ENCODE measurements around the gene VPS9D1.
"Not testable (repeated sequence)": the region's sequence is repeated elsewhere in the genome, so short reads cannot be mapped to it uniquely, and the experiment has no call there.

VPS9D1 gene

DNA sequence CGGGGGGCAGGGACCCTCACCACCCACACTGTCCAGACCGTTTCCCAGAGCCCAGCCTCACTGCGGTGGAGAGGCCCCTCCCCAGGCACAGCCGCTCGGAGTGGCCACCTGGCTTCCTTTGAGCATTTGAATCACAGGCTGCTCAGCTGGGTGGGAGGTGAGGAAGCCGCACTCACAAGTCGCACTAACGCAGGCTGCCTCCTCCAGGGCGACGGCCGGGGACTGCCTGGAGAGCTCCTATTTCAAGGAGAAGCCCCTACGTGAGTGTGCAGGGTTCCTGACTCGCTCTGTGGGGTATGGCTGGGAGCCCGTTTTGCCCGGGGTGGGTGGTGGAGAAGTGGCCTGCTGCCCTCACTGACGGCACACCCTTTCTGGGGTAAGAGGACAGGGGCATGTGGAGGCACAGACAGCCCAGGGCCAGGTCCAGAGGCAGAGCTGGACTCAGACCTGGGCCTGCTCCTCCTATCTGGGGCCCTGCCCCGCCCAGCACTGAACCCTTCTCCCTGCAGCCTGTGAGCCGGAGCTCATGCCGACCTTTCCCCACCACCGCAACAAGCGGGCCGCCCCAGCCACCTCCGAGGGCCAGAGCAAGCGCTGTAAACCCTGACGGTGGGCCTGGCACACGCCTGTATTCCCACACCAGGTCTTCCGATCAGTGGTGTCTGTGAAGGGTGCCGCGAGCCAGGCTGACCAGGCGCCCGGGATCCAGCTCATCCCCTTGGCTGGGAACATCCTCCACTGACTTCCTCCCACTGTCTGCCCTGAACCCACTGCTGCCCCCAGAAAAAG lies 25.4 kb downstream of the VPS9D1 start:
- peak in 1 of 56 donors; percentile 42 for DNase-seq

DNA sequence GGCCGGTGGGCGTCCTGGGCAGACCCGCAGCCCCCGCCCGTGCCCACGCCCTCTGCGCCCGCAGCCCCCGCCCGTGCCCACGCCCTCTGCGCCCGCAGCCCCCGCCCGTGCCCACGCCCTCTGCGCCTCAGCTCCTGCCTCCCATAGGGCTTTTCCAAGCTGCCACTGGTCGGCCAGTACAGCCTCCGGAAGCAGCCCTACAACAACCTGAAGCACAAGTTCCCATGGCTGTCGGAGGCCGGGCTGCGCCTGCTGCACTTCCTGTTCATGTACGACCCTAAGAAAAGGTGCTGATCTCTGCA lies 26.0 kb downstream of the VPS9D1 start:
- not testable (repeated sequence) for DNase-seq

DNA sequence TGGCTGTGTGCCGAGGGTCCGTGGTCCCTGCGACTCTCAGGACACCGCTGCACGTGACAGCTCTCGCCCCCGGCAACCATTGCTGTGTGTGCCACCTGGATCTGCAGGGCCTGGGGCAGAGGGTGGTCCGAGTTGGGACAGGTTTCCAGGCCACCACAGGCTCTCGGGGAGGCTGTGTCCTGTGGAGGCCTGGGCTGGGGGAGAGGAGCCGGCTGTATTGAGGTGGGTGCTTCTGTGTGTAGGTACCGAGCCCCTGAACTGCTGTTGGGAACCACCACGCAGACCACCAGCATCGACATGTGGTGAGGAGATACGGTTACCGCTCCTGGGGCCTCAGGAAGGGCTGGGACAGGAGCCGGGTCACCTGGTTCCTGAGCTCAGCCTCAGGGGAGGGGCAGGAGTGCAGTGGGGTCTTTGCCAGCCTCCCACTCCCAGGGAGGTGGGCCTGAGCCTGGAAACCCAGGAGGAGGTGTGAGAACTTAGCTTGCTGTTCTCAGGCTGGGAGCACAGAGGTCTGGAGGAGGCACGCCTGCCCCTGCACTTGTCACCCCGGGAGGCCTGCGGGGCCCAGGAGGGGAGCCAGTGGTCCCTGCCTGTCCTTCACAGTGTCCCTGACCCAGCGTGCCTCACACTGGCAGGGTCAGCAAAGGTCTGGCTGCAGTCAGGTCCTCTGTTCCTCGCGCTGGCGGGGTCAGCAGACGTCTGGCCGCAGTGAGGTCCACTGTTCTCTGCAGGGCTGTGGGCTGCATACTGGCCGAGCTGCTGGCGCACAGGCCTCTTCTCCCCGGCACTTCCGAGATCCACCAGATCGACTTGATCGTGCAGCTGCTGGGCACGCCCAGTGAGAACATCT lies 26.5 kb downstream of the VPS9D1 start:
- DNase-seq = no peak

DNA sequence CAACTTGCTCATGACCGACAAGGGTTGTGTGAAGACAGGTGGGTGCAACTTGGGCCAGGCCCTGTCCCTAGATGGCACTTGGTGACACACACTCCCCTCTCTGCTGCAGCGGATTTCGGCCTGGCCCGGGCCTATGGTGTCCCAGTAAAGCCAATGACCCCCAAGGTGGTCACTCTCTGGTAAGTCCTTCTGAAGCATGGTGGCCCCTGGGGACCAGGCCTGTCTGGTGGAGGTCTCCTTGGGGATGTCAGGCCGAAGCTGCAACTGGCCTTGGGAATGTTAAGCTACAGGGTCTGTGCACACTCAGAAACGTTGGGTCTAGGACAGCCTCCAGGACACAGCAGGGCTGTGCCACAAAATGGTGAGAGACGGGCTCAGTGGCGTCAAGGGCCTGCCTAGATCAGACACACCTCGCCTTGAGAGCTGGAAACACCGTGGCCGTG lies 27.4 kb downstream of the VPS9D1 start:
- DNase-seq = no peak

- no peak for DNase-seq
These were observed 28.6 kb downstream of the VPS9D1 start for GRCh38 chr16:89691986-89692569.

DNA sequence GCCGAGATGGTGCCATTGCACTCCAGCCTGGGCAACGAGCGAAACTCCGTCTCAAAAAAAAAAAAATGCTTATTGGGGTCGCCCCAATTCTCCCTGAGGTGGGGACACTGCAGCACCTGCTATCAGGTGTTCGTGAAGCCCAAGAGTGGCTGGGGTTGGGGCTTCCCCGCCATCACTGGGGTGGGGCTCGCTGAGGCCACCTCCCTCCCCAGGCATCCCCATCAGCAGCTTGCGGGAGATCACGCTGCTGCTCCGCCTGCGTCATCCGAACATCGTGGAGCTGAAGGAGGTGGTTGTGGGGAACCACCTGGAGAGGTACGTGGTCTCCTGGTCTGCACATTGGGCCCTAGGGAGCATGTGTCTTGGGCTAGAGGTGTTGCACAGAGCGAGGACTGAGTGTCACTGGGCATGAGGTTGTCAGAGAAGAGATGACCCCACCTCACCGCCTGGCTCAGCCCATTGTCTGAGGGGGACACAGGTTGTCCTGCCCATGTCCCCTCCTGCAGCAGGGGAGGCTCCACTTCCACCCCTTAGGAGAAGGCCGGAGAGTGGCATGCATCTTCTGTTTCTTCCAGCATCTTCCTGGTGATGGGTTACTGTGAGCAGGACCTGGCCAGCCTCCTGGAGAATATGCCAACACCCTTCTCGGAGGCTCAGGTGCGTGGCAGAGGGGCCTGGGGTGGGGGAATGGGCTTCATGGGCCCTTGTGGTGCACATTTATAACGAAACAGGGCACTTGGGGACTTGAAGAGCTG lies 29.3 kb downstream of the VPS9D1 start:
- DNase-seq = no peak

DNA sequence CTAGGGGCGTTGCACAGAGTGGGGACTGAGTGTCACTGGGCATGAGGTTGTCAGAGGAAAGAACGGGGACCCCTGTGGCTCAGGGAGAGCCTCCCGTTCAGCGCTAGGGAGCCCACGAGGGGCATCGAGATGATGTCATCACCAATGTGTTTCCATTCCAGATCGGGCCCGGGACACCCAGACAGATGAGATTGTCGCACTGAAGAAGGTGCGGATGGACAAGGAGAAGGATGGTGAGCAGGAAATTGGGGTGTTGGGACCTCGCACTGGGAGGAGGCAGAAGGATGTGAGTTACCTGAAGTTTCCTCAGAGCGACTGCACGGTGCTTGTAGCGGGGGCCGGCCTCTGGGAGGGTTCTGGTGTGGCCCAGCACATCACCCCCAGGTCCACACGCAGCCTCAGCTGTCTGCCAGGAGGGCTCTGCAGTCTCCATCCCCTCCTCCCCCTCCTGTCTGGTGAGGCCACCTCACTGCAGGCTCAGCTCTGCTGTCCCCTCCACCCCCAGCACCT lies 30.3 kb downstream of the VPS9D1 start:
- no peak for DNase-seq

DNA sequence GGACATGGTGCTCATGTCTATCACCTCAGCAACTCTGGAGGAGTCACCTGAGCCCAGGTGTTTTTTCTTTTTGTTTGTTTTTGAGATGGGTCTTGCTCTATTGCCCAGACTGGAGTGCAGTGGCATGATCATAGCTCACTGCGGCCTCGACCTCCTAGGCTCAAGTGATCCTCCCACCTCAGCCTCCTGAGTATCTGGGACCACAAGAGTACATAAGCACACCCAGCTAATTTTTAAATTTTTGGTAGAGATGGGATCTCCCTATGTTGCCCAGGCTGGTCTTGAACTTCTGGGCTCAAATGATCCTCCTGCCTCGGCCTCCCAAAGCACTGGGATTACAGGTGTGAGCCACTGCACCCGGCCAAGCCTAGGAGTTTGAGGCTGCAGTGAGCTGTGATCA lies 31.1 kb downstream of the VPS9D1 start:
- not testable (repeated sequence) for DNase-seq

GRCh38 chr16:89689142-89689541 lies 31.6 kb downstream of the VPS9D1 start:
- no peak for DNase-seq

DNA sequence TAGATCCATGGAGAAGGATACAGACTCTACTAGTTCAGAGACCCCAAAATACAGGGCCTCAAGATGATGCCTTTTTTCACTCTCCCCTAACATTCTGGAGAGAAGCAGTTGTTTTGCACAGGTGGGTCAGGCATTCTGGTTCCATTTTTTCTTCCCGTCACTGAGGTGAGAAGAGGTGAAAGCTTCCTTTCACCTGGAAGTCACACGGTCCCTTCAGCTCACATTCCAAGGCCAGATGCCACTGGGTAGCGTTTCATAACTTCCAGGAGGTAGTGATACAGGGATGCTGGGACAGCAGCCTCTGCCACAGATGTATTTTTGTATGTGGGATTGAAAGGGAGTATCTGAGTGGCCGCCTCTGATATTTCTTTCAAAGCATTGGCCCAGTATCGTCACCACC lies 32.3 kb downstream of the VPS9D1 start:
- no peak for DNase-seq

DNA sequence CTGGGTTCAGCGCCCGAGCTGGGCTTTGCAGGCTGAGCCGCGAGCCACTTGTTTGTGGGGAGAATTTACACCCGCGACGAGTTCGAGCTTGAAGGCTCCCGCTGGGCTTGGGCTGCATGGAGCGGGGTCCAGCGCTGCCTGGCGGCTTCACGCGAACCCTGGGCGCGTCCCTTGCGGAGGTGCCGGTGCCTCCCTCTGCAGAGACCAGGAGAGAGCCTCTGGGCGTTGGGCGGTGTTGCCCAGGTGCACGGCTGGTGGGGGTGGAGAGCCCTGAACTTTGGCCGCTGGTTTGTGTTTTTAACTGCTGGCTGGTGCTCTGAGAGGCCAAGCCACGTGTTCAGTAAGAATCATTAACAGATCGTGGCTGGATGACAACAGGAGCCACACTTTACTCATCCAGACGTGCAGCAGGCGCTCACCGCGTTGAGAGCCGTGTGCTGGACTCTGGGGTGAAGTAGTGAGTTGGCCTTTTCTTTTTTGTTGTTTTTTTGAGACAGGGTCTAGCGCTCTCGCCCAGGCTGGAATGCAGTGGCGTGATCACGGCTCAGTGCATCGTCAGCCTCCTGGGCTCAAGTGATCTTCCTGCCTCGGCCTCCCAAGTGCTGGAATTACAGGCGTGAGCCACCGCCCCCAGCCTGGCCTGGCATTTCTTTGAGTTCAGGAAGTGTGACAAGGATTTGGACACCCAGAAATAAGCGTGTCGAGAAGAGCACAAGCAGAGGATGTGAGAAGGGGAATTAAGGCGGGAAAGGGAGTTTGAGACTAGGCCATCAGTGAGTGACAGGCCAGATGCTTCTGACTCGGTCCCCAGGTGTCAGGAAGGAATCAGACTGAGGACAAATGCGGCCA lies 33.4 kb downstream of the VPS9D1 start:
- DNase-seq = peak in 1 of 56 donors; percentile 64

- peak in 55 of 56 donors; percentile 39 to 94 (median 81) for DNase-seq
These were observed 34.1 kb downstream of the VPS9D1 start, which contains the start of gene CDK10 for GRCh38 chr16:89686520-89687091. Gene CDK10 (plus strand): TSS chr16:89686689. CDS start chr16:89686711, 22 bp downstream.

DNA sequence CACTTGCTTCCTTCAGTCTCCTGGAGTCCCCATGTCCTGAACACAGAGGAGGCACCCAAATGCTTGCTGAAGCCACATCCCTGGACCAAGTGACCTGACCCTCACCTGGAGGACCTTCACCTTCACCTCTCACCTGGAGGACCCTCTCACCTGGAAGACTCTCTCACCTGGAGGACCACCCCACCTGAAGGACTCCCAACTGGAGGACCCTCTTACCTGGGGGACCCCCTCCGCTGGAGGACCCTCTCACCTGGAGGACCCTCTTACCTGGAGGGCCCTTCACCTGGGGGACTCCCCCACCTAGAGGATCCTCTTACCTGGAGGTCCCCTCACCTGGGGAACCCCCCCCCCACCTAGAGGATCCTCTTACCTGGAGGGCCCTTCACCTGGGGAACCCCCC lies 34.8 kb downstream of the VPS9D1 start:
- no peak for DNase-seq

DNA sequence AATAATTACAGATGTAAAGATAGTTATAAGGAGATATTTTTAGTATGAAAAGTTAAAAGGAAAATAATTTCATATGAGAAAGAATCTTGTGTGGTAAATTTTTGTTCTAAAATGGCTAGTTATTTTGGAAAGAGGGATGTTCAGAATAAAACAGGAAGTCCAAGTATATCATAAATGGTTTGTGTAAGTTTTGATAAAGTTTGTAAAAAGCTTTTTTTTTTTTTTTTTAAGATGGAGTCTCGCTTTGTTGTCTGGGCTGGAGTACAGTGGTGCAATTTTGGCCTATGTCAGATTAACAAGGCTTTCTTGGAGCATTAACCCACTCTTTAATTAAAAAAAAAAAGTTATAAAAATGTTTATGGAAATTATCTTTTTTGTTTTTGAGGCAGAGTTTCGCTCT lies 42.4 kb downstream of the VPS9D1 start:
- no peak for DNase-seq

- DNase-seq = no peak
These were observed 48.3 kb downstream of the VPS9D1 start for GRCh38 chr16:89672177-89672941.

- not testable (repeated sequence) for DNase-seq
These were observed 49.1 kb downstream of the VPS9D1 start for GRCh38 chr16:89671565-89671964.

GRCh38 chr16:89670496-89671431 lies 49.9 kb downstream of the VPS9D1 start:
- peak in 1 of 56 donors; percentile 26 for DNase-seq

DNA sequence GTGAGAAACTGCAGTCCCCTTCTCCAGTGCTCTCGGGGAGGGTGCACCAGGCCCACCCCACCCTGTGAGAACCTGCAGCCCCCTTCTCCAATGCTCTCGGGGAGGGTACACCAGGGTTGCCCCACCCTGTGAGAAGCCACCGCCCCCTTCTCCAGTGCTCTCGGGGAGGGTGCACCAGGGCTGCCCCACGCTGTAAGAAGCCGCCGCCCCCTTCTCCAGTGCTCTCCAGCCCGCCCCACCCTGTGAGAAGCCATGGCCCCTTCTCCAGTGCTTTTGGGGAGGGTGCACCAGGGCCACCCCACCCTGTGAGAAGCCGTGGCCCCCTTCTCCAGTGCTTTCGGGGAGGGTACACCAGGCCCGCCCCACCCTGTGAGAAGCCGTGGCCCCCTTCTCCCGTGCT lies 50.9 kb downstream of the VPS9D1 start:
- no peak for DNase-seq
